Testis (tissue), 2 donors: Measurements from ENCODE around the gene EIF4B.

Source experiments
- CTCF ChIP-seq, 3 experiments: fragments of 450-650 bp in 2 of 3; fragments of 200-600 bp in 1 of 3; sonication (generic) in 1 of 3; IDR thresholded peaks; one replicate each; pipeline ENCODE4 v1.5.1; 2016 to 2019; ENCODE audit warnings: antibody characterized with exemption in 3 of 3, mild to moderate bottlenecking in 2 of 3, moderate library complexity in 1 of 3
- POLR2A ChIP-seq: fragments of 450-650 bp; IDR thresholded peaks from one replicate; pipeline ENCODE4 v1.6.1; 2017; ENCODE audit warnings: antibody characterized with exemption, mild to moderate bottlenecking, moderate library complexity

- no peak for TF ChIP-seq CTCF (IDR thresholded peaks at IDR 0.05)
- TF ChIP-seq POLR2A = no peak
Measured at GRCh38 chr12:53060721-53061276, 54.5 kb downstream of the EIF4B start.
